SHP77 (cell line): ENCODE results near the gene PRM3.

Source experiments
- DNase-seq, 2 experiments: peaks; one replicate each; lab custom pipeline; 2025; lab: John Stamatoyannopoulos, UW

The PRM3 gene

DNA sequence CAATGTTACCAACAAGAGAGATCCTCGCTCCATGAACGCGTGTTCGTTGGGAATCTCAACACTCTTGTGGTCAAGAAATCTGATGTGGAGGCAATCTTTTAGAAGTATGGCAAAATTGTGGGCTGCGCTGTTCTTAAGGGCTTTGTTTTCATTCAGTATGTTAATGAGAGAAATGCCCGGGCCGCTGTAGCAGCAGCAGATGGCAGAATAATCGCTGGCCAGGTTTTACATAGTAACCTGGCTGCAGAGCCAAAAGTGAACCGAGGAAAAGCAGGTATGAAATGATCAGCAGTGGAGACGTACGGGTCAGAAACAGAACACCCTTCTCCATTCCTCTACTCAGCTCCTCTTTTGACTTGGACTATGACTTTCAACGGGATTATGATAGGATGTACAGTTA lies 30.8 kb downstream of the PRM3 start:
- DNase-seq, result no peak

DNA sequence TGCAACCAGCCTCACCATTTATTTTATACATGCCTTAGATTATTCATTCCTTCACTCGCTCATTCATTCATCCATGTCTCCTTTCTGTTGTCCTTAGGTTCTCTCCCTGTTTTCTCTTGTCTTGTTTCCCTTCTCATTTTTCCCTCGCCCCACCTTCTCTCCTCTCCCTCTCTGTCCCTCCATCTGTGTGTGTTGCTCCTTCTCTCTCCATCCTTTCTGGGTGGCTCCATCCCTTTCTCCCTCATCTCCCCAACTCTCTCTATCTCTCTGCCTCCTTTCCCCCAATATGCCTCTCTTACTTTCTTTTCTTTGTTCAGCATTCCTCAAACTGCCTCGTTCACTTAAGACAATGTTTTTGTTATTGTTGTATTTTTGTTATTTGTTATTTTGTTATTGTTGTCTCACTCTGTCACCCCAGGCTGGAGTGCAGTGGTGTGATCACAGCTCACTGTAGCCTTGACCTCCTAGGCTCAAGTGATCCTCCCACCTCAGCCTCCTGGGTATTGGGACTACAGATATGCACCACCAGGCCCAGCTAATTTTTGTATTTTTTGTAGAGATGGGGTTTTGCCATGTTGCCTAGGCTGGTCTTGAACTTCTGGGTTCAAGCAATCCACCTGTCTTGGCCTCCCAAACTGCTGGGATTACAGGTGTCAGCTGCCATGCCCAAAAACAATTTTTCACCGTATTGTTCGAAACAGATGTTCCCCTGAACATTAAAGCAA lies 31.8 kb downstream of the PRM3 start:
- DNase-seq, result no peak

DNA sequence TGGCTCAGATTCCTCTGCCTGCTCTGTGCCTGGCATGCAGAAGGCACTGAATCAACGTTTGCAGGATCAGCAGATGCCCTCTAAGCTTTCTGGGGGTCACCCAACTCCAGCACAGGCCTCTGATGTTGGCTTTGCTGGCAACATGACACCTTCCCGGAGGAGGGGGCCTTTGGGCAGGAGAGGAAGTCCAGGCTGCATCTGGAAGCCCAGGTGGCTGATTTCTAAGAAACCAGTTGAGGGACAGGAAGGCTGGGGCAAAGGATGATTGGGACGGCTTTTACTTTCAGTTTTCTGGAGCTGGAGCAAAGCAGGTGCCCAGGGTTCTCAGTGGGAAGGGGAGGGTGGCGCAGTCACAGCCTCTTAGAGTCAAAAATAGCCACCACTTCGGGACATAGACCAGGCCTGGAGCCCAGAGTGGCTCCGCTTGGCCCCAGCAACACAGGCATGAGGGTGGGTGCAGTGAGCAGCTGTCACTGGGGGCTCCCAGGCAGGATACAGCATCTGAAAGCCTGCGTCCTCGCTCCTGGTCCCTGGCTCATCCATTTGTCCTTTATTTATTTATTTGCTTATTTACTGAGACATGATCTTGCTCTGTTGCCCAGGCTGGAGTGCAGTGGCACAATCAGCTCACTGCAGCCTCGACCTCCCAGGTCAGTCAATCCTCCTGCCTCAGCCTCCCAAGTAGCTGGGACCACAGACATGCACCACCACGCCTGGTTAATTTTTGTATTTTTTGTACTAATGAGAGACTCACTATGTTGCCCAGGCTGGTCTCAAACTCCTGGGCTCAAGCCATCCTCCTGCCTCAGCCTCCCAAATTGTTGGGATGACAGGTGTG lies 32.6 kb downstream of the PRM3 start:
- no peak for DNase-seq

DNA sequence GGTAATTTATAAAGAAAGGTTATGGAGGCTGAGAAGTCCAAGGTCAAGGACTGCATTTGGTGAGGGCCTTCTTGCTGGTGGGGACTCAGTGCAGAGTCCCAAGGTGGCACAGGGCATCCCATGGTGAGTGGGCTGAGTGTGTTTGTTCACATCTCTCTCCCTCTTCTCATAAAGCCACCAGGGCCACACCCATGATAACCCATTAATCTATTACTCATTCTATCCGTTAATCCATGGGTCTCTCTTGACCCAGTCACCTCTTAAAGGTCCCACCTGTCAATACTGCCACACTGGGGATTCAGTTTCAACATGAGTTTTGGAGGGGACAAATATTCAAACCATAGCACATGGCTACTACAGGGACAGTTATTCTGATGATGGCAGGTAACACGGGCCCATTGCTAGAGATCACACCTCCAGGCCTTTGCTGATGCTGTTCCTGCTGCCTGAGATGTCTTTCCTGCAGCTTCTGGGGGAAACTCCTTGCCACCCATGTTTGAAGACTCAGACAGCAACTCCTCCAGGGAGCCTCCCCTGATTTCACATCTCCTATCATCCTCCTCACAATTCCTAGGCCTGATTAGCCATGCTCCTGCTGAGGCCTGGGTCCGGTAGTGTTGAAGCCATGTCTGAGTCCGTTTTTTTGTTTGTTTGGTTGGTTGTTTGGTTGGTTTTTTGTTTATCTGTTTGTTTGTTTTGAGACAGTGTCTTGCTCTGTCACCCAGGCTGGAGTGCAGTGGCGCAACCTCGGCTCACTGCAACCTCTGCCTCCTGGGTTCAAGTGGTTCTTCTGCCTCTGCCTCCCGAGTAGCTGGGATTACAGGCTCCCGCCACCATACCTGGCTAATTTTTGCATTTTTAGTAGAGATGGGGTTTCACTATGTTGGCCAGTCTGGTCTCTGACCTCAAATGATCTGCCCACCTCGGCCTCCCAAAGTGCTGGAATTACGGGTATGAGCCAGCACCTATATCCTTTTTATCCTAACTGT lies 33.5 kb downstream of the PRM3 start:
- DNase-seq, result no peak

DNA sequence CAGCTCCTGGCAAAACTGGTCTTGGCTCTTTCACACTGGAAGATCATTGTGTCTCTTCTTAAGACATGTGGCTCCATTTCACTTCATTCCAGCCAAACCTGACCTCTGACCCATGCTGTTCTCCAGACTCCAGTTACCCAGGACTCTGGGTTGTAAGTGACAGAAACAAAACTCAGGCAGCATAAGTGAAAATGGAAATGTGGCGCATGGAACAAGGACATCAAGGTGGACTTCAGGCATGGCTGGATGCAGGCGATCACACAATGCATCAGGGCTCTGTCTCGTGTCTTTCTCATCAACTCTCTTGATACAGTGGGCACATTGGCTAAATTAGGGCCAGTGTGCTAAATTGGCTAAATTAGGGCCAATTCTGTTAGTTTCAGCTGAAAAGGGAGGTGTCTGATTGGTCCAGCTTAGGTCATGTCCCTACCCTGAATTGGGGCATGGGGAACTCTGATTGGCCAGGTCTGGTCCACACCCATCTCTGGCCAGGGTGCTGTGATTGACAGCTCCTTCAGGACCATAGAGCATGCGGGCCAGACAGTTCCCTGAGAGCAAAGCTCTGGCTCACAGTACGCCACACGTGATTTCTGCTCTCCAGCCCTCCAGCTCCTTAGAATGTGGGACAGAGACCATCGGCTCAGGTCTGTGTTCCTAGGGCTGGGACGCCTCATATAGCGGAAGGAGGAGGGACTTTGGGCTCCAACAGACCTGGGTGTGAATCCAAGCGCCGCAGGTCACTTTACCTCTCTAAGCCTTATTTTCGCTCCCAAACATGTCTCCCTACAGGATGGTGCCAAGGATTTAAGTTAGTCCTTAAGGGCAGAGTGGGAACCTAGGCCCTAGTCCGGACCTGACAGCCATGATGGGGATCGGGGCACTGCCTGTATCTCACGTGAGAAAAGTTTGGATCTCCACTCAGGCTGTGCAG lies 34.9 kb downstream of the PRM3 start:
- DNase-seq, result no peak

DNA sequence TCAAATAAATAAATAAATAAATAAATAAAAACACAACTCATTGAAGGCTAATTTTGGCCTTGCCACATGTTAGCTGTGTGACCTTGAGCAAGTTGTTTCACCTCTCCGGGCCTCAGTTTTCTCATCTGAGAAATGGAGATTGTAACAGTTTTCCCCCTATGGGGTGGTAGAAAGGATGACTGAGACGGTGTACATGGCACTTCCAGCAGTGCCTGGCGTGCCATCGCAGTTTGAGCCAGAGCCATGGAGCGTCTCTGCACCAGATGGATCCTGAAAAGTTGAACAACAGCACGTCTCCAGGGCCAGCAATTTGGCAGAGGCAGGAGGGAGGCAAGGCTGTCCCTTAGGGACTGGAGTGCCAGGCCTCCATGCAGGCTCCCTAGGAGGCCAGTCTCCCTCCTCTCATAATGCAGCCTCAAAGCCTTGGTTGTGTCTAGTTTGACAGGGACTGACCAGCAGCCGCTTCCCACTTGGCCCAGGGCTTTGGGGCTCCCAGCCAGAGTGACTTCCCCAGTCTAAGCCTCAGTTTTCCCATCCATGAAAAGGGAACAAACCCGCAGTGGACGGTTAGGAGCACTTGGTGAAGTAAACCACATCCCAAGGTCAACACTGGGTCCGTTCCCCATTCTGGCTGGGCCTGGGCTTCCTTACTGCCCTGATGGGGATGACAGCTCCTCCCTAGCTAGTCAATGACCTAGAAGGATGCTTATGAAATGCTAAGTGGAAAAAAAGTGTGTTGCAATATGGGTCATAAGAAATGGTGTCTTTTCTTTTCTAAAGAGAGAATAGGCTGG lies 36.8 kb downstream of the PRM3 start:
- DNase-seq, result no peak

DNA sequence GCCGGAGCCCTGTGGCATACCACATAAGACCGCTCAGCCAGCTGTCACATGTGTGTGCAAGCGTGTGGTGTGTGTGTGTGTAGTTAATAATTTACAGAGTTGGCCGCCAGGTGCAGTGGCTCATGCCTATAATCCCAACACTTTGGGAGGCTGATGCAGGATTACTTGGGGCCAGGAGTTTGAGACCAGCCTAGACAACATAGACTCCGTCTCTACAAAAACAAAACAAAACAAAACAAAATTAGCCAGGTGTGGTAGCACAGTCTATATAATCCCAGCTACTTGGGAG lies 37.8 kb downstream of the PRM3 start:
- DNase-seq, result no peak

DNA sequence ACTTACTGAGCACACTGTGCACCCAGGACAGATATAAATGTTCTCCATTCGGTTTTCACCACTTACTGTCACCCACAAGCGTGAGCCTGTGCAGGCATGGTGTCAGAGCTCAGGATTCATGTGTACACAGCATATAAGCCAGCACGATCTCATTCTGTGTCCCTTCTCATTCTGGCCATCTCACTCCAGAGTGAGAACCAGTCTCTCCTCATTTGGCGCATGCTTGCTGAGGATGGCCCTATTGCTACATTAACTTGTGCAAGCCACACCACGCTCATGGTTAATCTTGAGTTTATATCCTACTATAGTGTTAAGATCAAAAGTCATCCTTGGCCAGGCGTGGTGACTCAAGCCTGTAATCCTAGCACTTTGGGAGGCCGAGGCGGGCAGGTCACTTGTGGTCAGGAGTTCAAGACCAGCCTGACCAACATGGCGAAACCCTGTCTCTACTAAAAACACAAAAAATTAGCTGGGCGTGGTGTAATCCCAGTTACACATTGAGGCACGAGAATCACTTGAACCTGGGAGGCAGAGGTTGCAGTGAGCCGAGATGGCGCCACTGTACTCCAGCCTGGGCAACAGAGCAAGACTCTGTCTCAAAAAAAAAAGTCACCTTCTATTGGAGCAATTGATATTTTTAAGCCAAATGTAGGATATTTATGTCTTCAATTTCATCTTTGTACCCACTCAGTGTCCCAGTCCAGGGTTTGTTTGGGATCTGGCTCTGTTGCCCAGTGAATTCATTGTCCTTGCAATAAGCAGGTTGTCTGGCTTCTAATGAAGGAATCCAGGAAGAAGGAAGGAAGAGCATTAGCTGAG lies 38.3 kb downstream of the PRM3 start:
- DNase-seq, result no peak

DNA sequence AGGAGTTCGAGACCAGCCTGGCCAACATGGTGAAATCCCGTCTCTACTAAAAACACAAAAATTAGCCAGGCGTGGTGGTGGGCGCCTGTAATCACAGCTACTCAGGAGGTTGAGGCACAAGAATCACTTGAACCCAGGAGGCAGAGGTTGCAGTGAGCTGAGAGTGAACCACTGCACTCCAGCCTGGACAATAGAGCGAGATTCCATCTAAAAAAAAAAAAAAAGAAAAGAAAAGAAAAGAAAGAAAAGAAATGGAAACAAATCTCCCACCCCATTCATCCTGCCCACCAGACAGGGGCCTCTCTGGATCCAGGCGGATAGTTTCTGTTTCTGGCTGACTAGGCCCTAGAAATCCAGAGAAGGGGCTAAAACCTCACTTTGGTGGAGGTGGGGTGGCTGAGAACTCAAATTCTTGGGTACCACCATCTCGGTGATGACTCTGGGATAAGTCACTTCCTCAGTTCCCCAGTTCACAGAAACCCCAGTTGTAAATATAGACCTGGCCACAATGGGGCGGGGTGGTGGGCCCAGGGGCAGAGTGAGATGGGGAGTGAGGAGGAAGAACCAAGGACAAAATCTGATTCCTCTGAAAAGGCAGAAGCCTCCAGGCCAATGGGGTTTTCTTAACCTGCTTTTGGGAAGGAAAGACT lies 39.6 kb downstream of the PRM3 start:
- DNase-seq, result no peak

DNA sequence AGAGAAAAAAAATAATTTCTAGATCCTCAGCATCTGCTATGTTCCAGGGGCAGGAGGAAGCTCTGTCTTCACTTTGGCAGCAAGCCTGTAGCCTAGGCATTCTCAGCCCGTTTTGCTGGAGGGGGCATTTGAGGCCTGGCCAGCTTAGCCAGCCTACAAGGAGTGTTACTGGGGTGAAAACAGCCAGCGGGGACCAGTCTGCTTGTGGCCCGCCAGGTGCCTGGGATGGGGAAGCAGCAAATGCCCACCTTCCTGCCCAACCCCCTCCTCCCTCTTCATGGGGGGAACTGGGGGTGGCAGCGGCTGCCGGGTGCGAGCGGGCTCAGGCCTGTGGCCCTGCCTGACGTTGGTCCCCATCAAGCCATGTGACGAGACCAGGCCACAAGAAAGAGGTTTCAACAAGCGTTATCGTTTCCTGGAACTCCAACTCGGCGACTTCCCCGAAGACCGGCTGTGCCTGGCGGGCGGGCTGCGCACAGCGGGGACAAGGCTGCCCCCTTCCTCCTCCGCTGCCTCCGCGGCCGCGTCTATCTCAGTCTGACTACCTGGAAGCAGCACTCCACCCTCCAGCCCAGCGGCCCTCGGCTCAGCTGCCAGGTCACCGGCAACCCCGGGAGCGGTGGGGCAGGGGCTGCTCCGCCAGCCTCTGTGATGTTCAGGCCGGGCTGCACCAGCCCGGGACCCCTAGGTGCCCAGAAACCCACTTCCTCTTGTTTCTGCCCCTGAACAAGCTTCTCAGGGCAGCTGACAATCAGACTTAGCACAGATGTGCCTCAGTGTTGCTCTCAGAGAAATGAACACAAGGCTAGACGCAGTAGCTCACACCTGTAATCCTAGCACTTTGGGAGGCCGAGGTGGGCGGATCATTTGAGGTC lies 40.3 kb downstream of the PRM3 start:
- no peak for DNase-seq

DNA sequence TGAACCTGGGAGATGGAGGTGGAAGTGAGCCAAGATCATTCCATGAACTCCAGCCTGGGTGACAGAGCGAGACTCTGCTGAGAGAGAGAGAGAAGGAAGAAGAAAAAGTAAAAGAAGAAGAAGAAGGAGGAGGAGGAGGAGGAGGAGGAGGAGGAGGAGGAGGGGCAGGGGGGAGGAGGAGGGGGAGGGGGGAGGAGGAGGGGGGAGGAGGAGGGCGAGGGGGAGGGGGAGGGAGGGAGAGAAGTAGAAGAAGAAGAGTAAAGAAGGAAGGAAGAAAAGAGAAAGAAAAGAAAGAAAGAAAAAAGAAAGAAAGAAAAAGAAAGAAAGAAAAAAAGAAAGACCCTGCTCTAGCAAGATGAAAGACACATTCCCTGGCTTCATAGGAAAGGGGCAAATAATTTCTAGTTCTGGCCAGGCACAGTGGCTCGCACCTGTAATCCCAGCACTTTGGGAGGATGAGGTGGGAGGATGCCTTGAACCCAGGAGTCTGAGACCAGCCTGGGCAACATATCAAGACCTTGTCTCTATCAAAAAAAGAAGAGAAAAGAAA lies 41.1 kb downstream of the PRM3 start:
- no peak for DNase-seq

DNA sequence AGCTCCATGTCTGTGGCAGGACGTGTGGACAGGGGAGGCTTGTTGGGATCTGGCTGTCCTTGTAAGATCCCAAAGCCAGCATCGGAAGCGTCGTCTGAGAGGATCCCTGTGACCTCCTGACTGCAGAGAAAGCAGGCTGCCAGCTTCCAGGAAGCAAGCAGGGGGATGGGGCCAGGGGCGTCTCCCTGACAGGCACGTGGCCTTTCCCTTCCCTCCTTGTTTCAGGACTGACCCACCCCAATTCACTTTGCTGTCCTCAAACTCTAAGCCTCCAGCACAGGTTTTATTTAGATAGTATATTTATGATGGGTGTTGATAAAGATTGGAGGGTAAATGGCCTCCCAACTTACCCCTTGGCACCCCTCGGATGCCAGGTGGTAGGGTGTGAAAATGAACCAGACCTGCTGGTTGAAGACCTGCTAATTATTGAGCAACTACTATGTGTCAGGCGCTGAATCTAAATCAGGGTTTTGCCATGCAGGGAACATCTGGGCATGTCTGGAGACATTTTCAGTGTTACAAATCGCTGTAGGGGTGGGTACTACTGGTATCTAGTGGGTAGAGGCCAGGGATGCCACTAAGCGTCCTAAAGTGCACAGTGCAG lies 42.0 kb downstream of the PRM3 start:
- no peak for DNase-seq

DNA sequence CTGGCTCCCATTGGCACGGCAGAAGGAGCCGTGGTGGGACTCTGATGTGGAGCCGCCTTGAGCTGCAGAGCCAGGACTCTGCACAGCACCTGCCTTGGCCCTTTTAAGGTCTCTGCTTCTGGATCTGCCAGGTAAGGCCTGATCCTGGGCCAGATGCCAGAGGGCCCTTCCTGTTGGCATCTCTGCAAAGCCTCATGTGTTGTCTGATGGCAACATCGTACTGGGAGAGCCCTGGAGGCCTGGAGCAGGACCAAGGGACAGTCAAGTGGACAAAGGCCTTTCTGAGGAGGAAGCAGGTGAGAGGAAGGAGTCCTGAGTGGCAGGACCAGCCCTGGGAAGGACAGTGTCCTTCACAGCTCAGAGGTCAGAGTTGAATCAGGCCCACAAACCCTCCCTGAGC lies 43.5 kb downstream of the PRM3 start:
- no peak for DNase-seq

DNA sequence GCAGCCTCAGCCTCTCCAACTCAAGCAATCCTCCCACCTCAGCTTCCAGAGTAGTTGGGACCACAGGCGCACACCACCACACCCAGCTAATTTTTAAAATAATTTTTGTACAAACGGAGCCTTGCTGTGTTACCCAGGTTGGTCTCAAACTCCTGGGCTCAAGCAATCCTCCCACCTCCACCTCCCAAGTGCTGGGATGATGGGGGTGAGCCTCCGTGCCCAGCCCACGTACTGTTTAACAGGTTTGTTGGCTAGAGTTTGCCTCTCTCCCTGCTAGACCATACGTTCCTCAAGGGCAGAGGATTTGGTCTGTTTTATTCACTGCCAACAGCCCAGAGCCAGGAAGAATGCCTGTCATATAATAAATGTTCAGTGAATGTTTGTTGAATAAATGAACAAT lies 44.0 kb downstream of the PRM3 start:
- no peak for DNase-seq

DNA sequence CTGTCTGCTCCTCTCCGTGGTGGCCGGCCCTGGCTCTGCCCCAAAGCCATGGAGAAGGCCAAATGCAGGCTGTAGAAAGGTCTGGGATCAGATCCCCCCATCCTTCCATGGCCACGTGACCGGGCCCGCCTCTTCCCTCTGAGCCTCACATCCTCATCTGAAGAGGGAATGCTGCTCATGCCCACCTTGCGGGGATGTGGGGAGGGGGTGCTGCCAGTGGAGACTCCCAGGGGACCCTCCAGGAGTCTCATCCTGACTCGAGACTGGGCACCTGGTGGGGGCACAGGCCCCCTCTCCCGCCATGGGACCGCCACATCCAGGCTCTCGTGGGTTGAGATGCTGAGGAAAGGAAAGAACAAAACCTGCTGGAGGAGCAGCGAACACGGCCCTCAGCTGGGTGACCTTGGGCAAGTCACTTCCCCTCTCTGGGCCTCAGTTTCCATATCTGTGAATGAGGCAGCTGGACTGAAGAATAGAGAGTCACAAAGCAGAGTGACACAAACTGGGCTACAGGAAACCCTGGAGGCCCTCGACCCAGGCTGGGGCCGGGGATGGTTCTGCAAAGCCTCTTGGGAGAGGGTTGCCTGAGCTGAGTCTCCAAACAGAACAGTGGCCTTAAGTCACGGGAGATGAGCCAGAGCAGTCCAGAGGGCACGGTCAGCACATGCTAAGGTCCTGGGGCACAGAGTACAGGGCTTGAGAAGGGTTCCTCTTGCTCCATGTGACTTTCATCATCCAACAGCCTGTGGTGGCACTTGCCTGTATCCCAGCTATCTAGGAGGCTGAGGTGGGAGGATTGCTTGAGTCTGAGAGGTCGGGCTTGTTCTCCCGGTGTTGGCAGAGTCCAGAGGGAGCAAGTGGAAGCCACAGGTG lies 47.5 kb downstream of the PRM3 start:
- DNase-seq, result no peak

DNA sequence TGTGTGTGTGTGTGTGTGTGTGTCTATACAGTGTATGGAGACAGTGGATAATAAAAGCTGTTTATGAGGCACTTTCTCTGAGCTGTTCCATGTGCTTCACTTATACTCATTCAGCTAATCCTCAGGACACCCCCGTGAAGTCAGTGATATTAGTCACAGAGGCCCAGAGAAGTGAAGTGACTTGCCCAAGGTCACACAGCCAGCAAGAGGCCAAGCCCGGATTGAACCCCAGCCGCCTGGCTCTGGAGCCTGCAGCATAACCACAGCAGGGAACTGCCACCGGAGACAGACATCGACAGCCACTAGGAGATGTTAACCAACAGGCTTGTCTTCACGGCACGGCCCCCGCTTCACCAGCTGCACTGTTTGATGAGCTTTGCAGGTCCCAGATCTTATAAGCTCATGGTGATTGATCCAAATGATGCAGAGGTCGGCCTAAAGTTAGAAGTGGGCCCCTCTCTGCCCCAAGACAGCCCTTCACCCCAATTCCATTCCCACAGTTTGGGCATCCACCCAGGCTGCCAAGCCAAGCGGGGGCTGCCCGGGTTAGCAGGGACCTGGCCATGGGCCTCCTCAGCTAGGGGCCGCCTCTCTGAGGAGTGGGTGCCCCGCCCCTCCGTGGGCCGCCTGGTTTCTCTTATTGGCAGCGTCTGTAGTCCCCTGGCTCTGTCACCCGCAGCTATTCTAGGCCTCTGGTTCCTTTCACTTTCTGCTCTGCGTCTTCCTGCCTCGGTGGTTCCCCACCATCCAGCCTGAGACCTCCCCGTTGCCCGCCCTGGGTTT lies 48.3 kb downstream of the PRM3 start:
- DNase-seq, result no peak
